Limb (tissue), 2 donors: ENCODE data around the gene OTULIN.

ENCODE experiments used
- DNase-seq, 2 donors: peaks; one replicate each; pipeline ENCODE4 v3.0.0-alpha.2; 2016; ENCODE audit errors: extremely low spot score in 2 of 2

Gene OTULIN

DNA sequence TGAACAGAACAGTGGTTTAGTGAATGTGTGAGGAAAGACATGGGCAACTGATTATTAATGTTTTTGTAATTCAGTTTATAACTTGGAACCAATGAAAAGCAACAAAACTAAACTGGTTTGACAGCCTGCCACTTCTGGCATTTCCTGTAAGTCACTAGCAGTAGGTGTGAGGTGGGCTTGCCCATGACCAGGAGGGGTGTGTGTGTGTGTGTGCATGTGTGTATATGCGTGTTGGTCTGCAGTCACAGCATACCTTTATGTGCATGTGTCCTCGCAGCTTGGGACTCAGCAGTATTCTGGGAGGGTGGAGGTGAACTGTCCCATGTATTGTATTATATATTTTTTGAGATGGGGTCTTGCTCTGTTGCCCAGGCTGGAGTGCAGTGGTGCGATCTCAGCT lies 32.3 kb downstream of the OTULIN start:
- no peak for DNase-seq

DNA sequence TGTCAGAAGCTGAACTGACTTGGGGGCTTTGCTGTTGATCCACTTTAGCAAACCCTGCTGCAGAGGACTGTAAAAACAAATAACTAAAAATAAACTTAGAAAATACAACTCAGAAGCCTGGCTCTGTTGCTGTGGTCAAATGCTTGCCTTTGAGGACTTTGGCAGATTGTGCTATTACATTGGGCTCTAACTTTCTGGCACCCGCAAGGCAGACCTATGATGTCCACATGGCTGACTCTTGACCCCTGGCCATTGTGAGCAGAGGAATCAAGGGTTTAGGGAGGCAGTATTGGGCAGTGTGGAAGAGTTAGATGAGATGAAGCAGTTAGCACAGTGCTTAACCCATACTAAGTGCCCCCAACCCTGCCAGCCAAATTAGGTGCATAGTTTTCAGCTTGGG lies 34.0 kb downstream of the OTULIN start:
- DNase-seq: no peak

DNA sequence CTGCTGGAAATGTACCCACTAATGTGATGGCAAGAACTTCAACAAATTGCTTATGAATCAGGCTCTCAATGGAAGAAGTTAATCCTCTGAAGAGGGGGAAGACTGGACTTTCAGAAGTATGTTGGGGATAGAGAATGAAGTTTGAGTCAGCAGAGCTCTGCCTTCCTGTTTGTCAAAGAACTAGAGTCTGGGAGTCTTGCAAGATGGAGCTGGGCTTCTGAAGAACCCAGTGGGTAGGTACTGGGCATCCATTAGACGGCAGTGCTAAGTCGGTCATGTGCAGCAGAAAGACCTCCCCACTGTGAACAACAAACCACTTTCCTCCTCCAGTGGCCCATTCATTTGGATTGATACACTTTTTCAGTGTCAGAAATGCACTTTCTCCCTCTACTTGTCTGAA lies 34.6 kb downstream of the OTULIN start:
- no peak for DNase-seq

DNA sequence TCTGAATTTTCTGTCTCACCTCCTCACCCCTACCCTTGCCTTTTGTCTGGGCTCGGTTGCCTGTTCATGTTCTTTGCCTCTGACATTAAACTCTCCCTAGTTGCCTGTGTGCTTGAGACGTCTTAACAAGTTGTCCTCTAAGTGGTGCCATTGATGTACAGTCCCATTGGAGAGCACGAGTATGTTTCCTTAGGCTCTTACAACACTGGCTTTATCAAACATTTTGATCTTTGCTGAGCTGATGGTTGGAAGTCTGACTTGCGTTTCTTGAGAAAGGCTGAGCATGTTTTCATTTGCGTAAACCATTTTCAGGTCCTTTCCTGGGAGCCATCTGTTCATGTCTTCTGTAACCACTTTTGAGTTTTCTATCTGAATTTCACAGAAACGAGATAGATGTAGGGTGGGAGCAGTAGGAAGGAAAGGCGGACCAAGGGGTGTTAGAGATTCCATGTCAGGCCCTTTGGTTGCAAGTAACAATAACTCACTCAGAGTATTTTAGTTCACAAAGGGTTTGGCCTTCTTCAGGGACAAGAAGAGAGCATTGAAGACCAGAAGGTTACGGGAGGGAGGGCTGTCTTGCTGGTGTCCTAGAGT lies 35.4 kb downstream of the OTULIN start:
- DNase-seq: no peak

DNA sequence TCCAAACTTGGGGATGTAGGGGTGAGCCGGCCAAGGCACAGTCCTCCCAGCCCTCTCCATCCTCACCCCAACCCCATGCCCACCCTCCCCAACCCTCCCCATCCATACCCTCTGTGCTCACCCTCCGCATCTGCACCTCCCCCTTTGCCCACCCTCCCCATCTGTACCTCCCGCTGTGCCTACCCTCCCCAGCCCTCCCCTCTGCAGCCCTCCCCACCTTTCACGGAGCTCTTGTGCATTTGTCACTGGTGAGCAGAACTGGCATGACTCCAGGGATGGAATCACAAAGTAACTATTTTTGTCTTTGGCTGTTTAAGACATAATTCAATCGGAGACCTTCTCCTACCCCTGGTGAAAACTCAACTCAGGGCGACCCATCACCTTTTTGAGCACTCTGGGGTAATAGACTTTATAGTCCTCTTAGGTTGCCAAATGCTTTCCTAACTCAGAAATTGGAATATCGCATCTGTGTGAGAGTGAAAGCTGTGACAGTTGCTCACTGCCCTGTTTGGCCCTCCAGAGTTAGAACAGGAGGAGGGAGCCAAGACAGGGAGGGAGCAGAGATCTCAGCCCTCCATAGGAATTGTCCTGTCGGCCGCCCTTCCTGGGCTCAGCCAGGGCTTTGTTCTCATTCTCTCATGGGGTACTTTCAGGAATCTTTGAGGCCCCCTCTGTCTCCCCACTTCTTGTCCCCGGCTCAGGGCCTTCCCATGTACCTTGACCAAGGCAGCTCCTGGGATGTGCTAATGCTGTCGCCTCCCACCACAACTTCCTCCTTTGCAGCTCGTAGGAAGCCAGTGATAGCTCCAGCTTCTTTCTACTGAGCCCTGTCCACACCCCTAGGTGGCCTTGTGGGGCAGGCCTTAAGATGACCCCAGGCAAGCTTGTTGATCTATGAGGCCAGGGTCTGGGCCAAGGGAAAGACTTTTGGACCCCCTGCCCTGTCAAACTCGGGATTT lies 36.2 kb downstream of the OTULIN start:
- no peak for DNase-seq

DNA sequence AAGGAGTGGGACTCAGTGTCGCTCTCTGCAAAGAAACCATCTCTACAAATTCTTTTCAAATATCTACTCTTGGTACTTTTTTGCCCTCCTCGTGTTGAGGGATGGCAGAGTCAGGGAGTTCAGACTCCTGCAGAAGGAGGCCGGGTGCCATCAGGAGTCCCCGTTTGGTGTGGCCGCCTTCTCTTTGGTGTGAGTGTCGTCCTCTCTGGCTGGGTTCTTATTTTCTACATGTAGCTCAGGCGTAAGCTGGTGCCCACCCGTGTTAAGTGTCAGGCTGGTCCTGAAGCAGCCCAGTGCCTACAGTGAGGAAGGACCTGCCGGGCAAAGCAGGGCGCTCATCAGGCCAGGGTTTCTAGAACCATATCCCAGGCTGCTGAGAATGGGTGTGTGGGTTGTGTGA lies 37.0 kb downstream of the OTULIN start:
- DNase-seq: no peak

DNA sequence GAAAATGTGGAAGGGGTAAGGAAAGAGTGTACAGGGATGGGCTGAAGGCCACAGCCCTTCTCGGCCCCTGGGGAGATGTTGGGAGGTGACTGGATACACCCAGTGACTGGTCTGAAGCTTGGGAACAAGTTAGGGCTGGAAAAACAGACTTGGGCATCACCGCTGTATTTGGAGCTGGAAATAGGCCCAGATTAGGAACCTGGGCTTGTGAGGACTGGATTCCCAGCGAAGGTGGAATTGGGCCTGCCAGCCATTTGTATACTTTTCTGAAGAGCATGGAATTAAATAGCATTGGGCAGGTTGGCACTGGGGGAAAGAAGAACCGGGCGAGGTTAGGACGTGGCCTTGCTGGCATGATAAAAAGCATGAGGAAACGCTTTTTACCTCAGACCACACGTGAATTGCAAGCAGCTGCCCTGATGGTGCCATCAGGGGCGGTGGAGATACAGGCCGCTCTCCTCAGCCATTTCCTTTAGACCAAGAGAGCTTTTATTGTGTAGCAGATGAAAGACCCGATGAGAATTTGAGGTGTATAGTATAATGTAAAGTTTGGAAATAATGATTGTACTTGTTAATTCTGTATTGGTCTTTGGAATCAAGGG lies 37.8 kb downstream of the OTULIN start:
- DNase-seq: no peak

DNA sequence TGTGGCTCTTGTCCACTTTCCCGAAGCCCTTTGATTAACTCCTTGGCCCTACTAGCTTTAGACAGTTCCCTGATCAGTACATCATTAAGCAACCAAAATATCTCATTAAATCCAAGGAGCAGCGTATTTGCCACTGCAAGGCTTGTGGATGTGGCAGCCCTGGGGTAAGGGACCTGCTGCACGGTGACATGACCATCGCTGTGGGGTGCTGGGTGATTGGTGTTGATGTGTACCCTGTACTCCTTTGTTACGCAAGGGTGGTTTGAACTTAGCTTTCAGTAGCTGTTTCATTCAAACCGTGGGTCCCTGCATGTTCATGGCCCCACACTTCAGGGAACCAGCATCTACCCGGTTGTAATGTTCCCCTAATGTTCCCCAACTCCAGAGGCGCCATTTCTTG lies 41.0 kb downstream of the OTULIN start:
- DNase-seq: no peak

DNA sequence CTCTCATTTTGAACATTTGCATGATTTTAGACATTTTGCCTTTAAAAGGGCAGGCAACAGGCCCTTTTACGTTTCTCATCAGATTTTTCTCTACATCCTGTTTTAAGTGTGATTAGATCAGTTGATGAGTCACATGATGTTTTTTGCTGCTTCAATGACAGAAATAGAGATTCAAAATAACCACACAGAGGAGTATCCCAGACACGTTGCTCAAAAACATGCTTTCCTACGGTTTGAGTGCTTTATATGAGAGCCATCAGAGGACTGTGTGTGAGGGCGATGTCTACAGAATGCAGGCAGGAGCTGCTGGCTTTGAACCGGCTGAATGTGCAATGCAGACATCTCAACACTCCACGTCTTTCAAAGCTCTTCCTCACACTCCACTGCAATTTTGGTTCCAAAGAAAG lies 42.1 kb downstream of the OTULIN start:
- no peak for DNase-seq

DNA sequence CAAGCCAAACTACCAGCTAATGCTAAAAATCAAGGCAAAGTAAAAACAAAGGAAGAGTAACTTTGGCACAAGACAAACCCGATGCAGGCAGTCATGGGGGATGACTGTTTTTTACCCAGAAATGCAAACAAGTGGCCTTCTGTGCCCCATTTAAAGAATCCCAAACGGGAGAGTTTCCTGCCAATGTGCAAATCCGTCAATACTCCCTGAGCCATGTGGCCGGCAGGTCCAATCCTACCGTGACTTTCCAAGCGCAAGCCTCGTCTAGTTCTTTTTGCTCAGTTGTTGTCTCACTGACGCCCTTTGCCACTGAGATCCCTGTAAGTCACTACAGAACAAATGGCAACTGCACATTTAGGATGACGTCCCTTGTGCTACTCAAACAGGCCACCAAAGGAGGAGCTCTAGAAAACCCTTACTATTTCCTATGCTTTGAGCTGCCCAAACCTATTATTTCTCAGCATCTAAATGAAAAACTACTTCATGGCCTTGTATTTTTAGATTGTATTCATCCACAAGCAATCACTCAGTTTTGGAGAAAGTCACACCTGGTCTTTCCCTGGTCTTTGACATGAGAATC lies 43.4 kb downstream of the OTULIN start:
- DNase-seq: no peak

DNA sequence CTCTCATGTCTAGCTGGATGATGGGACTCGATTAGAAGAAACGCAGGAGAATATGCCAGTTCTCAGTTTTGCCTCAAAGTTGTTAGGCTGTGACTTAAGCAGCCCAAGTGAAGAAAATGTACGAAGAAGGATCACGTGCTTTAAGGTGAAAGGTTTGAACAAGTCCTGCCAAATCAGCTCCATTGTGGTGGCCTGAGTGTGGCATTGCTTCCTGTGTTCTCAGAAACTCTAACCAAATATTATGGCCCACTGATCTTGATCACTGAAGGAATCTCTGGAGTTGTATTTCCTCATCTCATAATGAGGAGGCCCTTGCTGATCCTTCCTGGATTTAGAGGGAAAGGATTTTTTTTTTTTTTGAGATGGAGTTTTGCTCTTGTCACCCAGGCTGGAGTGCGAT lies 44.0 kb downstream of the OTULIN start:
- DNase-seq: no peak

DNA sequence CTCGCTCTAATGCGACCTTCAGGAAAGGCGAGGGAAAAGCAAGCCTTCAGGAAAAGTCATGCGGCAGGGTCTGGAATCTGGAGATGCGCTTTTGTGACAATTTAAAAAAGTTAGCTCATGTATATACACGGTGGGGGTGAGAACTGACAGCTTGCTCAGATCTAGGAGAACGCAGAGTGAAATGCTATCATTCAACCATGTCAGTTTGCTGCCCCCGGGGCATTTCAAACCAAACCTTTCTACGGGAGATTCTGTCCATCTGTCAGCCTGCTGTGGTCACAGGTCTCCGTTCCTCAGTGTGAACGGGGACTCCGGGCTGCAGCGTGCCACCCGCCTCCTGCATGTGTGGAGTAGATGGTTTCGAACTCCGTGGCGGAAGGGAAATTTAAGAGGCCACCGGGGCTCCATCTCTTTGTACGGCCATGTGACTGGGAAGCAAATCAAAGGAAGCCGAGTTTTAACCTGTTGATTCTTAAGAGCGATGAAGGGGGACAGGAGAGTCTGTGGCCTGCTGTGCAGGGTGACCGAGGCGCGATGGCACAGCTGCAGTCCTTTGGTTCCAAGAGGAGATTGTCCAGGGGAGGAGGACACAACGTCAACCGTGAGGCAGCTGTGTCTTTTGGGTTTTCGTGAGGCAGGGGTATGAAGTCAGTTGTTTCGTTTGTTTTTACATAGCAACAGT lies 45.9 kb downstream of the OTULIN start:
- no peak for DNase-seq

DNA sequence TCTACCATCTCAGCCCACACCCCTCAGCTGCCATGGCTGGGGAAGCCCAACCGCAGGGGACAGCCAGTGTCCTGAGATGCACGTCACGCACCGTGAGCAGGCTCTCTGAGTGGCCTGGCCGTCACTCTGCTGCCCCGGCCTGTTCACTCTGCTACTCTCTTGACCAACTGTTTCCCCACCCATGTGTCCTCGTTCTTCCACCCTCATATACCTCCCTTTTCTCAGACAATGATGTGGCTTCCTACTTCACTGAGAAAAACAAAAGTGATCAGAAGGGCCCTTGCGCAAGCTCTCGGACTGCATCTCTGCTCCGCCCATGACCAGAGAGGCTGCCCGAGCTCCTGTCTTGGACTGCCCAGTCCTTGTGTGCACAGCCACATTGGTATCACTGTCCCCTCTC lies 47.6 kb downstream of the OTULIN start:
- DNase-seq: no peak

DNA sequence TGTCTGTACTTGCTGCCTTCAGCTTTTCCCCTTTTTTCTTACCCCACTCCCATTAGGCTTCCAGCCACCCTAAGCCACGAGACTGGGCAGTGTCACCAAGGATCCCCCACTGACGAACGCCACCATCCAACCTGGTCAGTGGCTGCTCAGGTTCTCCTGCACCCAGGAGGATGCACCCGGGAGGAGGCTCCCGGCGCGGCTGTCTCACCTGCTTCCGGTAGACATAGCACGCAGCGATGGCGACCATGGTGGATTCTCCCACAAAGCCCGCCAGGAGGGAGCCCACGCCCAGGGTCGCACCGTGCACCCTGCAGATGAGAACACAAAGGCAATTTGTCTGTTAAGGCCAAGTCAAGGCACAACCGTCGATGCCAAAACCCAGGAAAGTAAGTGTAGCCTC lies 48.1 kb downstream of the OTULIN start:
- no peak for DNase-seq

DNA sequence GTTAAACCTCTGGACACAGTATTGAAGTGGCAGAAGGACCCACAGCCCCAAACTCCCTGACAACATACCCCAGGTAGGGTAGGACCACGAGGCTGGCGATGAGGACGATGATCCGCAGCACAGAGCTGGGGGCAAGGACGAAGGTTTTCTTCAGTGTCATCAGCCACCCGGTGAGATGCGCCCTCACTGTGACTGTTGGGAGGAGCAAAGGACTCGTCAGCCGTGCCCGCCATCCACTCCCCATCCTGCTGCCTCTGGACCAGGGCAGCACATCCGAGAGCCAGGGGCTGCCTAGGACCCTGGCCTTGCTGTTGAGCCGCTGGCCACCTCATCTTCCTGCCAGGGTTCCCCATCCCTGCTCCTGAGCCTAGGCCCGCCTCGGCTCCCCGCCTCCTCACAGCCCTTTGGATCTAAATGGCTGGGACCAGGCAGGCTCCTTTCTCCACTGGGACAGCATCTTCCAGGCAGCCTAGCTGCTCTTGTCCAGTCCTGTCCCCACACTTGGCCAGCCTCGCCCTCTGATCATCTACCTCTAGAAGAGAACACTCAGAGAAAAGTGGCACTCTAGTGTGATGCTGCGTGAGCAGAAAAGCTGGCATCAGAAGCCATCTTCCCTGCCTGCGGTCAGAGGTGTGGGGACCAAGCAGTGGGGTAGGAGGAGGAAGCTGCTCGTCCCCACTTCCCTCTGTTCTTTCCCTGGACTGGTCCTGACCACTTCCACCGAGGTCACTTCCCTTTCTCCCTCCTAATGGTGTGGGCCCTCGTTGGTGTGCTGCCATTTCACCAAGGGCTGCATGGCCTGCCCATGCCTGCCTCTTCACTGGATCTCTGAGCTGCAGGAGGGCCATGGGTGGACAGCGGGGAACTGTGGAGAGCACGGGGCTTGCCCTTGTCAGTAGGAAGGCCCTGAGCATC lies 49.2 kb downstream of the OTULIN start:
- no peak for DNase-seq

DNA sequence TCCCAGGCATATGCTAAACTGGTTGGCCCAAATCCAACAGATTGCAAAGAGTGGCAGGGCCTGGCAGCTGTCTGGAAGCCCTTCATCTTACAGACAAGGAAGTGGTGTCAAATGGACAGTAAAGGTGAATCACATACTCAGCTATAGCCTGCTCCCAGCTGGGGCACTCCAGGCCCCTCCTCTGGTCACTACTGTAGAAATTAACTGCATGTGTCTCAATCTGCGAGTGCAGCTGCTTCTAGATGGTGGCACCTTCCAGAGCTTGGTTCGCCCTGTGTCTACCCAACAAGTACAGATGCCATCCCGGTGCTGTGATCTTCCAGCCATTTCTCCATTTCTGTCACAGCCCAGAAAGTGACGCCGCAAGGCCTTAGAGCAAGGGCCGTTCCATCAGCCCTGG lies 50.2 kb downstream of the OTULIN start:
- no peak for DNase-seq

DNA sequence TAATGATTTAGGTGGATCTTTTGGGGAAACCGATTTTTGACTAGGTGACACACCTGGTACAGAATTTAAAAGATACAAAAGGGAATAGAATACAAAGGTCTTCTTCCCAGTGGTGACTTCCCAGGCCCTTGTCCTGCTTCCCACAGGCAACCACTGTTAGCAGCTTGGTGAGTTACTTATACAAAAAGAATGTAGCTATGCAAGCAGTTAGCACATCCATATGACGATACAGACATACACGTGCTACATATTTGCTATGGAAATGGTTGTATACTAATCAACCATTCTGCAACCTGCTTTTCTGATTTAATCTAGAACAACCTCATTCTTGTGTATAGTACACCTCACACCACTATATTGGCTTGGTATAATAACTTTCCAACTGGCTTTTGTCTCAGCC lies 51.0 kb downstream of the OTULIN start:
- DNase-seq: no peak

DNA sequence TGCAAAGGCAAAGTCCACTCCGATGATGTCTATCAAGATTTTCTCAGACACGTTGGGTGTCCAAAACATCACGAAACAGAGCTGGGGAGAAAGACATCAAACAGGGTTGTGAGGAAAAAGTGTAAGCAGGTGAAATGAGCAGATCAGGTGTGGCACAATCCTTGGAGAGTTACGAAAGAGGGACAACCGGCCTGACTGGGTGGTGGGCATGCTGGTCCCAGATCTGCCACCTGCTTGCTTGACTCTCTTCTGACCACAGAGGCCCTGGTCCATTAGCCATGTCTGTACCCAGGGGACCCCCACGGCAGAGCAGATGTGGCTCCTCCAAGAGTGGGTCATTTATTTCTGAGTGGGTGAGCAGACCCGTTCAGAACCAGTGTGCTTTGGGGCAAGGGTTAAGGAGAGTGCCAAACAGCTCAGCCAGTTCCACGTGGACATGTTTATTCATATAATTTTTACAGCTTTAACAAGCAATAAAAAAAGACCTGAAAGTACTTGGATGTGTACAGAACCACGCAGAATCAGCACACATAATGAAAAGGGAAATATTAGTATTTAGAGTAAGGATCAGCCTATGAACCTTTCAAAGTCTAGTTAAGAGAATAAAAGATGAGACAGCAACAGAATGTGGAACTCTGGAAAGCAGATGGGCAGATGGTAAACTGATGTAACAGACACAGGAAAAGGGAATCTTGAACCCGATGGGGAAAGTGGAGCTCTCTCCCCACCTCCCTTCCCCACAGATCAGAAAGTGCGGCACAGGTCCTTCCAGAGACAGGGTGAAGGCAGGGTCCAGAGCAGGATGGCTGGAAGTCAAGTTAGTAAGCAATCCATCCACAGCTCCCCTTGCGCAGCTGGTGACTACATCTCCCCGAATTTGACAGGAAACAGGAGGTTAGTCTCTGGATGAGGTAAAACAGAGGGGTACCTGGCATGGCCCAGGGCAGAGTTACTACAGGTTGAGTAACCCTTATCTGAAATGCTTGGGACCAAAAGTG lies 52.5 kb downstream of the OTULIN start:
- no peak for DNase-seq

DNA sequence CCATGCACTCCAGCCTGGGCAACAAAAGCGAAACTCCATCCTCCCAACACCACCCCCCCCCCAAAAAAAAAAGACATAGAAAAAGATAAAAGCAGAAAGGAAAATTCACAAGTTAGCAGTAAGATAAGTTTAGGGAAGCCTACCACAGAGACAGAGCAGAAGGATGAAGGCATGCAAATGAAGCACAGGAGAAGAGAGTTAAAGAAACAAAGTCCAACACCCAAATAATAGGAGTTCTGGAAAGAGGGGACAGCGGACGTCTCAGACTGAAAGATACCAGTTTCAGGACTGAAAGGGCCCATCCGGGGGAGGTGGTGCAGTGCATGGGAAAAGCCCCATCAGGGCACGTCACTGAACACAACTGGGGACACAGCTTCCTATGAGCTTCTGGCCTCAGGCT lies 54.3 kb downstream of the OTULIN start:
- DNase-seq: no peak
